ENCODE data around the gene PFKP. TPM values are rescaled to one million over a fixed set of nuclear protein-coding genes. Genes with fewer than 3 reads are reported as not detected.

Gene PFKP
- total and polyA plus RNA-seq, 2 experiments from 2014 or later, result 639 to 781 TPM

DNA sequence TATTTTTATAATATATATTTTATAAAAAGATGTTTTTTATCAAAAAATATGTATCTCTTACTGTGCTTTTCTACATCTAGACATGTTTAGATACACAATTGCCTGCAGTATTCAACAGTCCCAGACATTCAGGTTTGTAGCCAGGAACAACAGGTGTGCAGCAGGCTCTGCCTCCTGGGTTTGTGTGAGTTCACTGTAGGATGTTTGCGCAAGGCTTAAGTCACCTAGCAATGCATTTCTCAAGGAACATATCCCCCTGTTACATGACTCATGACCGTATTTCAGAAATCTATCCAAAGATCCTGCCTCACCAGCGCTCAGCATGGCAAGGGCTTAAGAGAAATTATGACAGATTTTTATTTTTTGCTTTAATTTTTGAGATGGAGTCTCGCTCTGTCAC lies 63.8 kb downstream of the PFKP start:
- Histone ChIP-seq H3K27me3 (no peaks in the 10 kb centered on the region), H3K4me1 (ENCODE audit: low read depth) (peaks cover 15% of the 10 kb centered on the region), H3K9me3 (ENCODE audit: low read depth) (no peaks in the 10 kb centered on the region), H3K27ac (peak overlapping the region; percentile 14), H3K36me3 (peaks cover 77% of the 10 kb centered on the region), H3K4me3 (no peak overlapping the region)
- TF ChIP-seq, protein P1, sequence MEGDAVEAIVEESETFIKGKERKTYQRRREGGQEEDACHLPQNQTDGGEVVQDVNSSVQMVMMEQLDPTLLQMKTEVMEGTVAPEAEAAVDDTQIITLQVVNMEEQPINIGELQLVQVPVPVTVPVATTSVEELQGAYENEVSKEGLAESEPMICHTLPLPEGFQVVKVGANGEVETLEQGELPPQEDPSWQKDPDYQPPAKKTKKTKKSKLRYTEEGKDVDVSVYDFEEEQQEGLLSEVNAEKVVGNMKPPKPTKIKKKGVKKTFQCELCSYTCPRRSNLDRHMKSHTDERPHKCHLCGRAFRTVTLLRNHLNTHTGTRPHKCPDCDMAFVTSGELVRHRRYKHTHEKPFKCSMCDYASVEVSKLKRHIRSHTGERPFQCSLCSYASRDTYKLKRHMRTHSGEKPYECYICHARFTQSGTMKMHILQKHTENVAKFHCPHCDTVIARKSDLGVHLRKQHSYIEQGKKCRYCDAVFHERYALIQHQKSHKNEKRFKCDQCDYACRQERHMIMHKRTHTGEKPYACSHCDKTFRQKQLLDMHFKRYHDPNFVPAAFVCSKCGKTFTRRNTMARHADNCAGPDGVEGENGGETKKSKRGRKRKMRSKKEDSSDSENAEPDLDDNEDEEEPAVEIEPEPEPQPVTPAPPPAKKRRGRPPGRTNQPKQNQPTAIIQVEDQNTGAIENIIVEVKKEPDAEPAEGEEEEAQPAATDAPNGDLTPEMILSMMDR (IDR thresholded peaks at IDR 0.05; ENCODE audit: low read depth, low read length), result no peak
- DNase-seq (ENCODE audit: low read depth in 1 of 2, low spot score in 1 of 2), result peak in 1 of 2 donors; percentile 21

DNA sequence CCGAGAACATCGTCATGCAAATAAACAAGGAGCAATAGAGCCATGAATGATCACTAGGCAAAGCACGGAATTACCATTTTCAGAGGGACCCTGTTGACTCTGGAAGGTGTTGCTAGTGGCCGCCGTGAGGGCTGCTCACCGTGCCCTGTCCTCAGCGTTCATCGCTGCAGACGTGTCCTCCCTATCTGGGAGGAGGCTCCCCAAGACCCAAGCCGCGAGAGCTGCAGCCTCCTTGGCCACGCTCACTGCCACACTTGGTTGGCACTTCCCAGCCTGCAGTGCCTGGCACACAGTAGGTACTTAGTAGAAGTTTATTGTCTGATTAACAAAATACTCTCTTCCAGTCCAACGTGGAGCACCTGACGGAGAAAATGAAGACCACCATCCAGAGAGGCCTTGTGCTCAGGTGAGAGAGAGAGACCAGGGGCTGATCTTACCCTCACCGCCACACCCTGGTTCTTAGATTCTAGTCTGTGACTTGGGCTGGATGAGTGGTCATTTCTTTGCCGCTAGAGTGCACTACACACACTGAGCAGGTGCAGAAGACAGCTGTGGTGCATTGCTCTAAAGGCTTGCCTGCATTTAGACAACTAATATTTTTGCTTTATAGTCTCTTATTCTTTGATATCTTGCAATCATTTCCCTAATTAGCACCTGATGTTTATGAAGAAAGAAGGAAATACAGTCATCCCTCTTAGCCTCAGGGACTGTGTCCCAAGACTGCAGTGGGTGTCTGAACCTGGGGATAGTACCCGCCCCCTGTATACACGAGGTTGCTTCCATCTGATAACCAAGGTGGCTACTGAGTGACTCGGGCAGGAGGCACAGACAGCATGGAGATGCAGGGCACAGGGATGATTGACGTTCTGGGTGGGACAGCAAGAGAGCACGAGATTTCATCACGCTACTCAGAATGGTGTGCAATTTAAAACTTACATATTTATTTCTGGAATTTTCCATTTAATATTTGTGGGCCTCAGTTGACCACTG lies 65.0 kb downstream of the PFKP start:
- no peak overlapping the region for H3K4me3 ChIP-seq
- no peak for DNase-seq (ENCODE audit: low read depth in 1 of 2, low spot score in 1 of 2)
- H3K27ac ChIP-seq, result peak overlapping the region; percentile 77
- no peaks in the 10 kb centered on the region for H3K27me3 ChIP-seq
- H3K9me3 ChIP-seq (ENCODE audit: low read depth), result no peaks in the 10 kb centered on the region
- H3K4me1 ChIP-seq (ENCODE audit: low read depth), result peaks cover 4% of the 10 kb centered on the region
- peaks cover 89% of the 10 kb centered on the region for H3K36me3 ChIP-seq
- TF ChIP-seq, protein P1 (IDR thresholded peaks at IDR 0.05; ENCODE audit: low read depth, low read length), result no peak

DNA sequence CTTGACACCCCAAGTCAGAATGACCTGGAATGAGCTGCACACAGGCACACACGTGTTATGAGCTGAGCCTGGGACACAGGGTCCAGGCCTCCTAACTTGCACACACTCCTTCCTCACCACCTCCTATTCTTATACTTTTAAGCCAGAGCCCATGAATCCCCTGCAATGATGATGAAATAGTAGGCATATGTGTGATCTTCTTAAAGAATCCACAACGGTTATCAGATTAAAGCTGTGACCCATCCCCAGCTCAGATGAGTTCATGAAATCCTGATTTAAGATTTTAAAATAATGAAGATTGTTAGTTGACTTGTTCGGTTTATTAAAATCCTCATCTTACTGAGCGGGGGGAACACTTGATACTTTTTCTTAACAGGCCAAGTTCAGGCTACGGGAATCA lies 66.6 kb downstream of the PFKP start:
- TF ChIP-seq, protein P1 (IDR thresholded peaks at IDR 0.05; ENCODE audit: low read depth, low read length), result no peak
- no peaks in the 10 kb centered on the region for H3K27me3 ChIP-seq
- H3K36me3 ChIP-seq, result peaks cover 88% of the 10 kb centered on the region
- no peak overlapping the region for H3K4me3 ChIP-seq
- H3K9me3 ChIP-seq (ENCODE audit: low read depth), result no peaks in the 10 kb centered on the region
- H3K27ac ChIP-seq, result peak overlapping the region; percentile 77
- no peaks in the 10 kb centered on the region for H3K4me1 ChIP-seq (ENCODE audit: low read depth)
- no peak for DNase-seq (ENCODE audit: low read depth in 1 of 2, low spot score in 1 of 2)

DNA sequence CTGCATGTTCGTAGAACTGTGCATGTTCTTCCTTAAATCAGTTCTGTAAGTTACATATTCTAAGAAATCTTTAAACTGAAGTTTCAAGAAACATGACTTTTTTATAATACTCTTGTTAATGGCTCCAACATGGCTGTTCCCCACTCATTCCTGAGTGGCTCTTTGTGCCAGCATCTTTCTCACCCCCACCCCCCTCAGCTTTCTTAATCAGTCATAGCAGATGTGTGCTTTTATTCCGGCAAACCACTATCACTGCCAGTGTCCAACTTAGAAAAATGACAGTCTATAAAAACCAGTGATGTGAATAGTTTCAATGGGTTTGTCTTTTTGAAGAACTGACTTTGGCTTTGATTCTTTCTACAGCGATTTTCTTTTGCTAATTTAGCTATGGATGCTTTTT lies 67.7 kb downstream of the PFKP start:
- Histone ChIP-seq H3K36me3 (peaks cover 90% of the 10 kb centered on the region), H3K4me3 (no peak overlapping the region), H3K27ac (peak overlapping the region; percentile 77), H3K27me3 (no peaks in the 10 kb centered on the region), H3K9me3 (ENCODE audit: low read depth) (no peaks in the 10 kb centered on the region), H3K4me1 (ENCODE audit: low read depth) (no peaks in the 10 kb centered on the region)
- DNase-seq (ENCODE audit: low read depth in 1 of 2, low spot score in 1 of 2), result no peak
- TF ChIP-seq, protein P1 (IDR thresholded peaks at IDR 0.05; ENCODE audit: low read depth, low read length), result no peak

DNA sequence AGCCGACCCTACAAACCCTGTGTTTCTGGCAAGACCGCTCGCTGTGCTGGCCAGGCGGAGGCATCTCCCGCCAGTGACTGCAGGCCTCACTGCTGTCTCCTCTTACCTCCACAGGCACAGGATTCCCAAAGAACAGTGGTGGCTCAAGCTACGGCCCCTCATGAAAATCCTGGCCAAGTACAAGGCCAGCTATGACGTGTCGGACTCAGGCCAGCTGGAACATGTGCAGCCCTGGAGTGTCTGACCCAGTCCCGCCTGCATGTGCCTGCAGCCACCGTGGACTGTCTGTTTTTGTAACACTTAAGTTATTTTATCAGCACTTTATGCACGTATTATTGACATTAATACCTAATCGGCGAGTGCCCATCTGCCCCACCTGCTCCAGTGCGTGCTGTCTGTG lies 69.0 kb downstream of the PFKP start:
- H3K27ac ChIP-seq, result peak overlapping the region; percentile 77

More for the DNA sequence above, 69.0 kb downstream of the PFKP start:
- H3K4me3 ChIP-seq, result no peak overlapping the region
- peaks cover 93% of the 10 kb centered on the region for H3K36me3 ChIP-seq
- H3K4me1 ChIP-seq (ENCODE audit: low read depth), result no peaks in the 10 kb centered on the region
- DNase-seq (ENCODE audit: low read depth in 1 of 2, low spot score in 1 of 2), result peak in 1 of 2 donors; percentile 76
- H3K9me3 ChIP-seq (ENCODE audit: low read depth), result no peaks in the 10 kb centered on the region
- no peaks in the 10 kb centered on the region for H3K27me3 ChIP-seq
- TF ChIP-seq, protein P1 (IDR thresholded peaks at IDR 0.05; ENCODE audit: low read depth, low read length), result no peak

Measured in cardiac muscle cell (in vitro differentiated cells and primary cell).